Chondrocyte (in vitro differentiated cells): Measurements from ENCODE around the gene RINT1. TPM values are rescaled to one million over a fixed set of nuclear protein-coding genes. Genes with fewer than 3 reads are reported as not detected.

Source experiments
- DNase-seq: peaks from one replicate; pipeline ENCODE4 v3.0.0; 2021; ENCODE audit warnings: mixed read lengths, low spot score
- H3K27ac Mint-ChIP-seq: one replicate; pipeline ENCODE4 v1.8.0; 2021; ENCODE audit warnings: mild to moderate bottlenecking, moderate library complexity, mixed read lengths; ENCODE audit not compliant: unreplicated experiment
- H3K27me3 Mint-ChIP-seq: 2 replicates; pipeline ENCODE4 v1.8.0; 2021; ENCODE audit warnings: low read depth, mixed read lengths
- H3K36me3 Mint-ChIP-seq: 2 replicates; pipeline ENCODE4 v1.8.0; 2021; ENCODE audit warnings: low read depth, mixed read lengths
- H3K4me1 Mint-ChIP-seq: 2 replicates; pipeline ENCODE4 v1.8.0; 2021; ENCODE audit warnings: low read depth, mild to moderate bottlenecking, mixed read lengths
- H3K4me3 Mint-ChIP-seq: one replicate; pipeline ENCODE4 v1.8.0; 2021; ENCODE audit warnings: mild to moderate bottlenecking, moderate library complexity, mixed read lengths; ENCODE audit not compliant: unreplicated experiment
- H3K9me3 Mint-ChIP-seq: 2 replicates; pipeline ENCODE4 v1.8.0; 2021; ENCODE audit warnings: low read depth, mixed read lengths
- CTCF ChIP-seq: fragments of 200-600 bp; sonication (generic); IDR thresholded peaks from 2 replicates; pipeline ENCODE4 v1.5.0; 2021; ENCODE audit warnings: antibody characterized with exemption, mild to moderate bottlenecking, moderate library complexity
- total RNA-seq: library from RNA; stranded (reverse); gene quantifications from 3 replicates; pipeline ENCODE4 v1.2.1, GENCODE V29; 2021

Gene RINT1
- total RNA-seq, 1 donor from 2014 or later, result 18.0 TPM

- Mint-ChIP-seq H3K36me3 (no peaks in the 10 kb centered on the region), H3K9me3 (peaks cover 5% of the 10 kb centered on the region), H3K27me3 (no peaks in the 10 kb centered on the region), H3K27ac (no peak overlapping the region), H3K4me3 (no peak overlapping the region), H3K4me1 (peaks cover 14% of the 10 kb centered on the region)
- no peak for DNase-seq
- TF ChIP-seq CTCF, result no peak
Measured at GRCh38 chr7:105584165-105584564, 52.2 kb downstream of the RINT1 start.

GRCh38 chr7:105585850-105586500, 54.0 kb downstream of the RINT1 start:
- peaks cover 18% of the 10 kb centered on the region for H3K4me1 Mint-ChIP-seq
- DNase-seq, result no peak
- H3K36me3 Mint-ChIP-seq, result no peaks in the 10 kb centered on the region
- TF ChIP-seq CTCF, result no peak
- no peak overlapping the region for H3K27ac Mint-ChIP-seq
- H3K27me3 Mint-ChIP-seq, result no peaks in the 10 kb centered on the region
- H3K9me3 Mint-ChIP-seq, result peaks cover 5% of the 10 kb centered on the region
- no peak overlapping the region for H3K4me3 Mint-ChIP-seq

- H3K27ac Mint-ChIP-seq, result no peak overlapping the region
- no peak overlapping the region for H3K4me3 Mint-ChIP-seq
- no peaks in the 10 kb centered on the region for H3K27me3 Mint-ChIP-seq
- H3K4me1 Mint-ChIP-seq, result peaks cover 11% of the 10 kb centered on the region
- TF ChIP-seq CTCF, result no peak
- no peaks in the 10 kb centered on the region for H3K36me3 Mint-ChIP-seq
- DNase-seq, result no peak
- H3K9me3 Mint-ChIP-seq, result peaks cover 5% of the 10 kb centered on the region
Measured at GRCh38 chr7:105587909-105588635, 56.1 kb downstream of the RINT1 start.

GRCh38 chr7:105589356-105590077, 57.5 kb downstream of the RINT1 start:
- peak; percentile 88 for TF ChIP-seq CTCF
- Mint-ChIP-seq H3K36me3 (no peaks in the 10 kb centered on the region), H3K9me3 (no peaks in the 10 kb centered on the region), H3K4me1 (peaks cover 11% of the 10 kb centered on the region), H3K4me3 (no peak overlapping the region), H3K27ac (no peak overlapping the region), H3K27me3 (no peaks in the 10 kb centered on the region)
- no peak for DNase-seq

GRCh38 chr7:105590793-105591192, 58.8 kb downstream of the RINT1 start:
- no peaks in the 10 kb centered on the region for H3K36me3 Mint-ChIP-seq
- H3K9me3 Mint-ChIP-seq, result no peaks in the 10 kb centered on the region
- TF ChIP-seq CTCF, result no peak
- H3K4me1 Mint-ChIP-seq, result peaks cover 11% of the 10 kb centered on the region
- no peaks in the 10 kb centered on the region for H3K27me3 Mint-ChIP-seq
- H3K4me3 Mint-ChIP-seq, result no peak overlapping the region
- DNase-seq, result no peak
- no peak overlapping the region for H3K27ac Mint-ChIP-seq
